NK-92 (cell line): ENCODE results near the gene LAYN.

Experiments used
- DNase-seq: peaks from one replicate; lab custom pipeline; 2025; ENCODE audit not compliant: unreplicated experiment; lab: John Stamatoyannopoulos, UW

The LAYN gene

DNA sequence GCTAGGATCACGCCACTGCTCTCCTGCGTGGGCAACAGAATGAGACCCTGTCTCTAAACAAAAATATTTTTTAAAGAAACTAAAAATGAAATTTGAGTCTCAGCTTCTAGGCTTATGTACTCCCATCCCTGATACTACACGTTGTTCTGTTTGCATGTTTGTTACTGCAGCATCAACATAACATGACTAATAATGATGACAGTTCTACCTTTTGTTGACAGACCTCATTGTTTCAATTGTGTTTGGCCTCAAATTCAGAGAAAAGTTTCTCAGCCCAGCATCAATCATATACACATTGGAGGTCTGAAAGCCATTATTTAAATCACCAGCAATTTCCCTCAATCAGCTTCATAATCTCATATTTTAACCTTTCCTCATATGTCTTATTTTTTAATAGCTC, 20.8 kb downstream of the LAYN start:
- no peak for DNase-seq

DNA sequence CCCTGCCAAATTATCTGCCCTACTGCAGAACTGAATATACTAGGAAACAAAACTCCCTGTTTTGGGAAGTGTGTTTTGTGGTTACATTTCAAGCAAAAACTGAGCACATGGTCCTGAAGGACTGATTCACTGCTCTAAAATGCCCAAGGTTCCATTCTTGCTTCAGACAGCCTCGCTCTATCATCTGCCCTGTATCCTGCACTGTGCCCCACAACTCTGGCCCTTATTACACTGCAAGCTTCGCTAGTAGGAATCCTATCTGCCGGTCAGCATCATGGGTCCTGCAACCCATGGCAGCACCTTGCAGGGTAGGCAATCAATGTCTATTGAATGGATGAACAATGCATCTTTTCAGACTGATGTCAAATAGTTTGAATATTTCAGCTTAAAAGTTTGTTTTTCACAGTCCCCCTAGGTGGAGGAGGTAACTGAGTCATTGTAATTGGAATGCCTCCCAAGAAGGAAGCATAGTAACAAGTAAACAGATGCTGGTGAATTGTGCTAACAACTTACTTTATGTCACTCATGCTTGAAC, 21.3 kb downstream of the LAYN start:
- DNase-seq, result no peak

DNA sequence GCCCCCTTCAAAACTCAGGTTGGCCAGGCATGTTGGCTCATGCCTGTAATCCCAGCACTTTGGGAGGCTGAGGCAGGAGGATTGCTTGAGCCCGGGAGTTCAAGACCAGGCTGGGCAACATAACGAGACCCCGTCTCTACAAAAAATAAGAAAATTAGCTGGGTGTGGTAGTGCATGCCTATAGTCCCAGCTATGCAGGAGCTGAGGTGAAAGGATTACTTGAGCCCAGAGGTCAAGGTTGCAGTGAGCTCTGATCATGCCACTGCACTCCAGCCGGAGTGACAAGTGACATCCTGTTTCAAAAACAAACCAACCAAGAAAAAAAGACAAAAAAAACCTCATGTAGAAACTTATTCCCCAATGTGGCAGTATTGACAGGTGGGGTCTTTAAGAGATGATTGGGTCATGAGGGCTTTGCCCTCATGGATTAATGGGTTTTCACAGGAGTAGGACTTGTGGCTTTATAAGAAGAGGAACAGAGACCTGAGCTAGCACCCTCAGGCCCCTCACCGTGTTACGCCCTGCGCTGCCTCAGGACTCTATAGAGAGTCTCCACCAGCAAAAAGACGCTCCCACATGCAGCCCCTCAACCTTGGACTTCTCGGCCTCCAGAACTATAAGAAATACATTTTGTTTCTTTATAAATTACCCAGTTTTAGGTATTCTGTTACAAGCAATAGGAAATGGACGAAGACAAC, 22.3 kb downstream of the LAYN start:
- DNase-seq, result no peak

DNA sequence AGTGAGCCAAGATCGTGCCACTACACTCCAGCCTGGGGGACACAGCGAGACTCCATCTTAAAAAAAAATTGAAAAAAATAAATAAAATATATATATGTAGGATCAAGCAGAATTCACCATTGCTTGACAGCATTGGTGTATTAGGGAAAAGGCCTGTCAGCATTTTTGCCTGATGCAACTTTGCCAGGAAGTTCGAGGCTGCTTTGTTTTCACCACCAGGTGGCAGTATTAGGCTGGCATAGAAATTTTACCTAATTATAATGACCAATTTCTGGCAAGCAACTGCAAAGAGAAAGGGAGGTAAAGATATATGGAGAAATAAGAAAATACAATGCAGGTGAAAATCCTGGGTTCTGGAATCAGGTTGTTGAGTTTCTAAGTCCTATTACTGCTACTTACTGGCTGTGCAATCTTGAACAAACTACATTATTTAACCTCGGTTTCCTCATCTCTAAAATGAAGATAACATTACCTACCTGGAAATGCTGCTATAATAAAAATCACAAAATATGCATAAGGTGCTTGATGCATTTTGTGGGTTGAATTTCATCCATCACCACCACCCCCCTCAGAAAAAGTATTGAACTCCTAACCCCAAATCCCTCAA, 24.7 kb downstream of the LAYN start:
- no peak for DNase-seq

DNA sequence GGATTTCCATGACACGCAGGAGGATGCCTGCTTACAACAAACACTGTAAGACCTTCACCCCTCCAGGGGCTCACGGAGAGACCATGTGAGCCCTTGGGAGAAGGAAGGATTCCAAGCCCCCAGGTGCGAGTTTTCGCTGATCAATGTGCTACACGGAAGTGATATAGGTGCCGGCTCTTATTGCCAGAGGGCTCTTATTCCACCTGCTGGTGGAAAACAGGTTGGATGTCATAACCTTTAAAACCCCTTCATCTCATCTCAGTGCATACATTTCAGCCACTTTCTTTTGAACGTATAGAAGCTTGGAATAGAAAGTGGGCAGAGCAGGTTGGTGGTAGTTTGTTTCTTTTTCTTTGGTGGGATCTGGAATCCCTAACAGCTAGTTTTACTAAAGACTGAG, 25.8 kb downstream of the LAYN start:
- no peak for DNase-seq

DNA sequence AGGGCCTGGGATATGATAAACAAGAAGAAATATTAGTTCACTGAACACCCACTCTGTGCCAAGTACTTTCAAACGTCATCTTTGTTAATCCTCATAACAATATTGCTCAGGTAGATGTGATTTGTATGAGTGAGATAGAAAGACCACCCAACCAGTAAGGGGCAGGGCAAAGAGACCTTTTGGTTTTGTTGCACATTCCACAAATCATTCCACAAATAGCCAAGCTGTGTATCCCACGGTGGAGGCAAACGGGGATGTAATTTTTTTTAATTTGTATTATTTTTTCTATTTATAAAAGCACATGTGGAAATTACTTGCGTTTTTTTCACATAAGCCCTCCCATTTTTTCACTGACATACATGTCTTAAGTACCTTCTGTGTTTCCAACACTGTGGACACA, 29.0 kb downstream of the LAYN start:
- DNase-seq, result no peak

DNA sequence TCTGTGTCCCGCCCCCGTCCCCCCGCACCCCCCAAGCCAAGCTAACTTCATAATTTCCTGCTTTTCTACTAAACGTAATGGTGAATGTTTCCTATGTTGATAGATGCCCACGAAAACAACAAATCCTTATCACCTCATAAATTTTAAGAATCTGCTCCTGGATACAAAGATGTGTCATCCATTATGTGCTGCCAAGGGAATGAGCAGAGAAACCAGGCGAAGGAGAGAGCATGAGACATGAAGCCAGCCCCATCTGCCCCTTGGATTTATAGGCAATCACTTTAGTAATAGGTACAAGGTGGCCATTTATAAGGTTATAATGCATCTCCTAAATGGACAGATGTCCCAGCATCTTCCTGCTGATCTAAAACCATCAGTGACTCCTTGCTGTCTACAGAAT, 30.3 kb downstream of the LAYN start:
- no peak for DNase-seq

DNA sequence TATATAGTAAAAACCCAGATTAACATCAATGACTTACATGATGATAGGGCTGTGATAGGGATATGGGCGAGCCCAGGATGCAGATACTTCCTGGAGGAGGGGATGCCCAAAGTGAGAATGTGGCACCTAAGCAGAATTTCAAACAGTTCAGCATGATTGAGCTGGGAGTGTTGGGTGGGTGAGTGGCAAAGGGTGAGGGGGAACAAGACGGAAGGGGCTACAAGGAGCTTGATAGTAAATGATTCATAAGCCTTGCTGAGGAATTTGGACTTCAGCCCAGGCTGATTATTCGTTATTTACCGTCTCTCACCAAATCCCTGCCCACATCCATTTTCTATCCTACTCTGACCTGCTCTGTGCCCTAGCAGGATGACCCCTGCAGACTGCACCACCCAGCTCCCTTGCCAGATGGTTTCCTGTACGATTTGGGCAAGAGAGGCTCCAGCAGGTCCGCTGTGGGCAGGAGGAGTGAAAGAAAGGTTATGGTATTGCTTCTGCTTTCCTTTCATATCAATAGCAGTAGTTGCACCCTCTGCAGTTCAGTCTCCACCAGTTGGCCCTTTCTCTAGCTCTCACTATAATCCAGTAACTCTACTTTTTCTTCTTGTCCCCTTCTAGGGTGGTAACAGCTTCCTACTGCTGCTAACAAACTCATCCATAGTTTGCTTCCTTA, 31.4 kb downstream of the LAYN start:
- no peak for DNase-seq

DNA sequence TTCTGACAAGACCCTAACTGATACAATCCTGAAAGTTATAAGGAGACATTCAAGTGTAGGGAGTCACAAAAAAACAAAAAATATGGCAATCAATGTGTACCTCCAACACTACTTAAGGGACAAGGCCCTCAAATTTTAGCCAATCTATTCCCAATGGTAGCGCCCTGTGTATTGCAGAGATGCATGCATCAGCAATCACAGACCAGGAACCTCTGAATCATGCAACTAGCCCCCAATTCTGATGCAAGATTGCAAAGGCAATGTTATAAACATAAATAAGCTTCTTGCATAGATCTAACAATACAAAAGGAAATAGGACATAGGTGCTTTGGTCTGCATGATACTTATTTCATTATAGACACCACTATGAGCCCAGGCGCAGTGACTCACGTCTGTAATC, 32.1 kb downstream of the LAYN start:
- DNase-seq, result no peak

DNA sequence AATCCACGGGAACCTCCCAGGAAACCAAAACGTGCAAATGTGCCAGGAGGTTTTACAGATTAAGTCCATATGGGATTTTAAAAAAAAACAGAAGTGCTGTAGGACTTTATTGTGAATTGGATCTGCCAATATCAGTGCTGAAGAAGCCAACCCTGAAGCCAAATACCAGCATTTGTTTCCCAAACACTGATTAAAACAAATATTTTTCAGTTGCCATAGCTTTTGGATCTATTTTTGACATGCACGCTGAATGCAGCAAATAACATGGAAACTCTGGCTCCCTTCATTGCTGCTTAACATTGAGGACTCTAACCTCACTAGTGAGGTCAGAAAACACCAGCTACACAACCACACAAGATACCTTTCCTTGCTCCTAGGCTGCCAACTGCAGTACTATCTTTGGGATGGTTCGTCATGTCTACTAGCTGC, 33.3 kb downstream of the LAYN start:
- no peak for DNase-seq

DNA sequence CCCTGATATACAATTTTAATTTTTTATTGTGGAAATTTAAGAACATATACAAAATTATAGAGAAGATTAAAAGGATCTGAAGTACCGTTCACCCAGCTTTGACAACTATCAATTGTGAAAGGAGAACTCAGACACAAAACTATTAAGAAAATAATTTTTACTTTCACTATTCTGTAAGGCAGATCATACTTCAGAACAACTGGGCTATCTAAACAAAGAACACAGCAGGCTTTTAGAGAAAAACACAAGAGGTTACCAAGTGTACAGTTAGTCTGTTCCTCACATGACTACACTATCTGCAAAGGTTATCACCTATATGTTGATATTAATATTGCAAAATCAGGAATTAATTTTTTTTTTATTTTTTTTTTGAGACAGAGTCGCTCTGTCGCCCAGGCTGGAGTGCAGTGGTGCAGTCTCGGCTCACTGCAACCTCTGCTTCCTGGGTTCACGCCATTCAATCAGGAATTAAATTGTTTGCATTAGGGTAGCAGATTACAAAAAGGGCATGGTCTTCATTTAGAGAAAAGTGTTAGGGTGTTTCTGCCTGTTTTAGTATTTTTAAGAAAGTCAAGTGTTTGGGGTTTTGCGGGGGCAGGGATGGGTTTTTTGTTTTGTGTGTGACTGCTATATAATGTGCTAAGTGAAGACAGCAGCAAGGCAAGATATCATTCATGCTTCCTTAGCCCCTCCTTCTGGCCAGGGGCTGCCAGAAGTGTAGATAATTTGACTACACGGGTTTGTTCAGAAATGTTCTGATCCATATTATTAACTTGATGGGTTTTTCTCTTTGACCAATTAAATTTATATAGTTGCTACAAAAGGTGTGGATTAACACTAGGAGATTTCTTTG, 34.1 kb downstream of the LAYN start:
- no peak for DNase-seq

DNA sequence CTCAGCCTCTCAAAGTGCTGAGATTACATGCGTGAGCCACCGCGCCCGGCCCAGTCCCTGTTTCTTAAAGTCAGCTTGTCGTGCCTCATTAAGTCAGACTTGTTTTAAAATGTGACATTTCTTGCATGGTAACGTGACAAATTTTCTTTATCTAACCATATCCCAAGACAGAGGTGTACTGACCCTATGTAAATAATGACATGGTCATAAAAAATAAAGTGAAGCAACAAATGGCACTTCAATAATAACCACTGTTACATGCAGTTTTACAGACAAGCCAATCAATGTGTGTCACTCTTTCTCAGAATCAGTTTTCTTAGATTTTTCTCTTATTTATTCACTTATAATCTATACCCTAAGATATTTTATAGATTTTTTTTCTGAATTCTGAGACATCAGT, 35.2 kb downstream of the LAYN start:
- no peak for DNase-seq

DNA sequence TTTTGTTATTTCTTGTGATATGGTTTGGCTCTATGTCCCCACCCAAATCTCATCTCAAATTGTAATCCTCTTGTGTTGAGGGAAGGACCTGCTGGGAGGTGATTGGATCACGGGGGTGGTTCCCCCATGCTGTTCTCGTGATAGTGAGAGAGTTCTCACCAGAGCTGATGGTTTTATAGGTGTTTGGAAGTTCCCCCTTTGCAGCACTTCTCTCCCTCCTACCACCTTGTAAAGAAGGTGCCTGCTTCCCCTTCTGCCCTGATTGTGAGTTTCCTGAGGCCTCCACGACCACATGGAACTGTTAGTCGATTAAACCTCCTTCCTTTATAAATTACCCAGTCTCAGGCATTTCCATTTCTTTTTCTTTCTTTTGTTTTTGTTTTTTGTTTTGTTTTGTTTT, 37.3 kb downstream of the LAYN start:
- no peak for DNase-seq

DNA sequence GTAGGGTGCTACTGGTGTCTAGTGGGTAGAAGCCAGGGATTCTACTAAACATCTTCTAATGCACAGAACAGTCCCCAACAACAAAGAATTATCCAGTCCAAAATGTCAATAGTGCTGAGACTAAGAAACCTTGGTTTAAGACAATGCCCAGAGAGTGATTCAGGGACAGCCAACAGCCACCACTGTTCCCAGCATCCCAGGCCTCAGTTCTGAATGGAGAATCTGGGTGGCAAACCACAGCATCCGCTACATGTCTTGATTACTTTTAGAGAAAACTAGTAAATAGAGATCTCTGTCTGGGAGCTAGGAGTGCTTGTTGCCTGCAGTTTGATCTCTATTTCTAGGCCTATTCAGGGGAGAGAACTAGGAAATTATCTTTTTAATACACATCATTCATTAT, 40.8 kb downstream of the LAYN start:
- no peak for DNase-seq

DNA sequence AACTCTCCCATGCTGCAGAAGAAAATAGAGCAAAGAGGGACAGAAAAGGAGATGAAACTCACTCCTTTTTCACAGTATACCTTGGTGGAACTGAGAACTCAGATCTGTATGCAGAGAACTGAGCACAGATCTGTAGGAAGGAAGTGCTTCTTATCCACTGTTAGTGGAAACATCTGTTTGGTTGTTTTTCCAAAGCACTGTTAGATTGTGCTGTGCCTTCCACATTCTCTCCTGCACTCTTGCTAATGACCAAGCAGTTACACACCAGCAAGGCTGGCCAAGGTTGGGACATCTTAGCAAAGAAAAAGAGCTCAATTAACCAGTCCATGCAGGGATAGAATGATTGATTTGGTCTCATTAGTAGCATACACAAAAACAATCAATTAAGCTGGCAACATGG, 41.6 kb downstream of the LAYN start:
- no peak for DNase-seq

DNA sequence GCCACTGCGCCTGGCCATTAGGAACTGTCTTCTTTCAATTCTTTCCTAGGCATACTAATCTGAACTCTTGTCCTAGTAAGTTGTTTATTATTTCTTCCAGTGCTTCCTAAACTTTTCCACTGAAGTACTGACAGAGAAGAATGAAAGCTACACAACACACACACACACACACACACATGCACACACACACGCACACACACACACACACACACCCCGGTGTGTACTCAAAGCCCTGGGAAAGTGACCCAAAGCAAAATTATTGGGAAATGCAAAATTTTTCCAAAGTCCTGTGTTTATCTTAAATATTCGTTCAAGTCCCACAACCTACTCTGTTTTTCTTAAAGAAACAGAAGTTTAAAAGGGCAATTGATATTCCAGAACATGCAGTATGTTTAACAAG, 42.4 kb downstream of the LAYN start:
- DNase-seq, result no peak

DNA sequence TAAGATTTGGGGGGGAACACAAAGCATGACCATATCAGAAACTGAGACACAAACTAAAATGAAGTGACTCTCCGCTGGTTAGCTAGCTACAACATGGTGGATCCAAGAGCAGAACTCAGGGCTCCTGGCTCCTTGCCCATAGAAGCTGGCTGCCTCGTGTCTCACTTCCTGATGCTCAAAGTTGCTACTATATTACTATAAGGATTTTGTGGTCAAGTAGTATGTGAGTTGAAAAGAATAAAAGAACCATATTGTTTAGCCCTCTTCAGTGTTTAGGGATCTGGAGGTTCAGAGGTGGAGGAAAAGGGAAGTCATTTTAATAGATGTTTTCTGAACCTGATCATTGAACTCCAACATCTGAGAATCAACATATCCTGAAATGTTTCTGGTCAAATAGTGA, 44.9 kb downstream of the LAYN start:
- no peak for DNase-seq

DNA sequence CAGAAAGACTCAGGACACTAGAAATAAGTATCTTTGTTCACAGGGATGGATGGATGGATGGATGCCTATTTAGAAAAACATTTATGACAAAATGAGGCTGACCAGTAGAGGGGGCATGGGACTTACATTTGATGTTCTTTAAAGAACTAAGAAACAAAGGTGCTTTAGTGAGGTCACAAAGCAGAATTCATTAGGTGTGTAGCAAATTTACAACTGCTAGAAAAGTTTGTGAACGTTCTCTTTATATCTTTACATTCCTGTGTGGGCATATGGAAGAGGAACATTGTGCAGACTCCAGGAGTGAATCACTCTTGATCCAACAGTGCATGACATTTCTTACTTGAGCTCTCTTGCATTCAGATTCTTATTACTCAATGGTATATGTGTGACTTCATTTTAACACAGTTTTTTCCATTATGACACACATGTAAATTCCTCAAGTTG, 45.9 kb downstream of the LAYN start:
- no peak for DNase-seq

DNA sequence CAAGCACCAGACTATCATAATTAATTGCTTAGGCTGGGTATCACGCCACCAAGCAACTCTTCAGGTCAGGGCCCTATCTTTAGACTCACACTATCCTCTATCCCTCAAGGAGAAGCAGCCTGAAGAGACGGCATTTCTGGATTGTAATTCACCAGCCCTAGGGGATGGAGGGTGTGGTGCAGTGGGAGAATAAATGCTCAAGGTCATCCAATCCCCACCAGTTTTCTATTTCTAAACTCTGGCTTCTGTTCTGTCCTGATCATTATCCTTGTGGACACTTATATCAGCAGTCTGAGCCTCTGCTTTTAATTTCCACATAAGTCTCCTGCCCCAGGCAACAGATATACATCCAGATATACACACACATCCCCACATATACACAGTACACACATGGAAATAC, 48.6 kb downstream of the LAYN start:
- DNase-seq, result no peak

DNA sequence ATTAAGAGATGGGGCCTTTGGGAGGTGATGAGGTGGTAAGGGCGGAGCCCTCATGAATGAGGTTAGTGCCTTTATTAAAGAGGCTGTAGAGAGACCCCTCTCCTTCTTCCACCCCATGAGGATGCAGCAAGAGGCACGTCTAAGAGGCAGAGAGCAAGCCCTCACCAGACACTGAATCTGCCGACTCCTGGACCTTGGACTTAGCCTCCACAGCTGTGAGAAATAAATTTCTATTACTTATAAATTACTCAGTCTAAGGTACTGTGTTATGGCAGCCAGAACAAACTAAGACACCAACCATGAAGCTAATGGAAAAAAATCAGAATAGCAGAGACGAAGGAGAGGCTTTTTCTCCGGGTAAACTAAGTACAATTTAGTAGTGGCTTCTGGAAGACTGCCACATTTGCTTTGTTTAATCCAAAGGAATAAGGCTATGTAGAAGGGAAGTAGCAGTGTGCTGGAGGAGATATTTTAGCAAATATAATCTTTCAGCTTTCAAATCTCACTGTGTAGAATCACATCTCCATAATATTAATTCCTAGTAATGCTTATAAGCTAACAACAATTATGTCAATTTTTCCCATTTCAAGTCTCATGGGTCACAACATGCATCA, 49.5 kb downstream of the LAYN start:
- DNase-seq, result no peak
